Mesenchymal stem cell (in vitro differentiated cells and primary cell): ENCODE data around the gene GSTK1. TPM values are rescaled to one million over a fixed set of nuclear protein-coding genes. Genes with fewer than 3 reads are reported as not detected.

Source experiments
- DNase-seq: peaks from one replicate; pipeline ENCODE4 v3.0.0-alpha.2; 2013
- H2AFZ ChIP-seq: one replicate; pipeline ENCODE4 v1.6.1; 2013; ENCODE audit warnings: low read depth, mild to moderate bottlenecking, control low read depth, inconsistent platforms, low read length, moderate library complexity
- H2AK5ac ChIP-seq: 2 replicates; pipeline ENCODE4 v1.6.1; 2013; ENCODE audit warnings: low read length, moderate library complexity, mild to moderate bottlenecking, inconsistent platforms; ENCODE audit not compliant: severe bottlenecking
- H2BK120ac ChIP-seq: one replicate; pipeline ENCODE4 v1.6.1; 2013; ENCODE audit warnings: low read depth, mild to moderate bottlenecking, inconsistent platforms, low read length, moderate library complexity
- H2BK12ac ChIP-seq, 2 experiments: one replicate each; pipeline ENCODE4 v1.6.1; 2013; ENCODE audit warnings: inconsistent platforms in 2 of 2, low read length in 2 of 2, mild to moderate bottlenecking in 2 of 2, moderate library complexity in 2 of 2, control low read depth in 1 of 2
- H2BK15ac ChIP-seq: one replicate; pipeline ENCODE4 v1.6.1; 2013; ENCODE audit warnings: mild to moderate bottlenecking, low read depth, inconsistent platforms; ENCODE audit not compliant: poor library complexity, severe bottlenecking
- H2BK5ac ChIP-seq: 2 replicates; pipeline ENCODE4 v1.6.1; 2013; ENCODE audit warnings: low read depth, mild to moderate bottlenecking, low read length, control low read depth, inconsistent platforms; ENCODE audit not compliant: poor library complexity, severe bottlenecking
- H3K14ac ChIP-seq, 2 experiments: one replicate each; pipeline ENCODE4 v1.6.1; 2013; ENCODE audit warnings: inconsistent platforms in 2 of 2, low read length in 2 of 2, control low read depth in 1 of 2, mild to moderate bottlenecking in 1 of 2, moderate library complexity in 1 of 2
- H3K18ac ChIP-seq, 2 experiments: one replicate each; pipeline ENCODE4 v1.6.1; 2013; ENCODE audit warnings: inconsistent platforms in 2 of 2, low read length in 2 of 2, control low read depth in 1 of 2, low read depth in 1 of 2, mild to moderate bottlenecking in 1 of 2
- H3K23ac ChIP-seq, 2 experiments: one replicate each; pipeline ENCODE4 v1.6.1; 2013; ENCODE audit warnings: inconsistent platforms in 2 of 2, low read length in 2 of 2, mild to moderate bottlenecking in 2 of 2, moderate library complexity in 2 of 2, control low read depth in 1 of 2
- H3K27ac ChIP-seq: 2 replicates; pipeline ENCODE4 v1.5.1; 2013; ENCODE audit warnings: mild to moderate bottlenecking, moderate library complexity, low read length, control low read depth, inconsistent platforms; ENCODE audit not compliant: poor library complexity, severe bottlenecking
- H3K27me3 ChIP-seq, 2 experiments: 2 replicates each; pipeline versions ENCODE4 v1.6.1 to v1.7.0; 2013; ENCODE audit warnings: low read length in 2 of 2, mild to moderate bottlenecking in 2 of 2, moderate library complexity in 2 of 2, control low read depth in 1 of 2, inconsistent platforms in 1 of 2; ENCODE audit not compliant: control insufficient read depth in 1 of 2, insufficient read depth in 1 of 2
- H3K36me3 ChIP-seq, 2 experiments: 2 replicates each; pipeline versions ENCODE4 v1.6.1 to v1.7.0; 2013; ENCODE audit warnings: low read length in 2 of 2, control low read depth in 1 of 2, inconsistent platforms in 1 of 2, low read depth in 1 of 2, mild to moderate bottlenecking in 1 of 2; ENCODE audit not compliant: insufficient read depth in 2 of 2, control insufficient read depth in 1 of 2
- H3K4ac ChIP-seq, 2 experiments: one replicate each; pipeline ENCODE4 v1.6.1; 2013; ENCODE audit warnings: inconsistent platforms in 2 of 2, low read length in 2 of 2, mild to moderate bottlenecking in 2 of 2, moderate library complexity in 2 of 2, control low read depth in 1 of 2, low read depth in 1 of 2
- H3K4me1 ChIP-seq: 2 replicates; pipeline ENCODE4 v1.6.1; 2013; ENCODE audit warnings: low read depth, low read length, control low read depth; ENCODE audit not compliant: control insufficient read depth, insufficient read depth
- H3K4me2 ChIP-seq: 2 replicates; pipeline ENCODE4 v1.6.1; 2013; ENCODE audit warnings: low read length, mild to moderate bottlenecking, inconsistent platforms; ENCODE audit not compliant: poor library complexity, severe bottlenecking
- H3K4me3 ChIP-seq, 2 experiments: 2 replicates each; pipeline versions ENCODE4 v1.5.1 to v1.7.0; 2013; ENCODE audit warnings: low read length in 2 of 2, mild to moderate bottlenecking in 2 of 2, control low read depth in 1 of 2, low read depth in 1 of 2; ENCODE audit not compliant: insufficient read depth in 1 of 2
- H3K79me1 ChIP-seq: replicated peaks from 2 replicates; pipeline ENCODE4 v1.6.1; 2013; ENCODE audit warnings: mild to moderate bottlenecking, control low read depth, low read length, inconsistent platforms; ENCODE audit not compliant: poor library complexity, severe bottlenecking
- H3K9ac ChIP-seq: 2 replicates; pipeline ENCODE4 v1.7.0; 2013; ENCODE audit warnings: mild to moderate bottlenecking, low read length, moderate library complexity
- H3K9me3 ChIP-seq: 2 replicates; pipeline ENCODE4 v1.7.0; 2013; ENCODE audit warnings: mild to moderate bottlenecking, low read length; ENCODE audit not compliant: control insufficient read depth
- H4K8ac ChIP-seq: one replicate; pipeline ENCODE4 v1.6.1; 2013; ENCODE audit warnings: inconsistent platforms, mild to moderate bottlenecking, low read length, moderate library complexity
- H4K91ac ChIP-seq: one replicate; pipeline ENCODE4 v1.6.1; 2013; ENCODE audit warnings: mild to moderate bottlenecking, low read length, inconsistent platforms
- WGBS: methylation state at CpG from one replicate; pipeline ENCODE4 v1.1.7; 2013; ENCODE audit warnings: mixed read lengths; 5-methylcytosine and 5-hydroxymethylcytosine counted together
- small RNA-seq: library from polyadenylated mRNA; stranded (forward); fragments of <200 nt; extraction: miRNeasy Mini kit (QIAGEN cat#:217004); gene quantifications from one replicate; pipeline ENCODE3, GENCODE V24; 2013; ENCODE audit warnings: low read depth

GSTK1 gene

DNA sequence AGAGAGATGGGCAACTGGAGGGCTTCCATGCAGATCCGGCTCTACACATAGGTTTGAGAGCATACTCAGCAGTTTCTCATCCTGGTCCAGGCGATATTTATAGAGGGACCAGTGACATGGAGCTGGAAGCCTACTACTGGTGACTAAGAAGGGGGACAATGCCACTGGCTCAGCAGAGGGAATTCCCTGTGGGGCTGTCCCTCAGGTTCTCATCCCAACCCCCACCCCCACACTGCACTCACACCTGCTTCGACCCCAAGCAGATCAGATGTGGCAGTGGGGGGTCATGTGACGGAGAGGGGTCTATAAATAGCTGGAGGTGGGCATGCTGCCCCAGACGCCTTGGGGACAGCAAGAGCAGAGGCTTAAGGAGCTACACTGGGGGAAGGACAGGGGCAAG, 52.5 kb downstream of the GSTK1 start, which contains the start of gene CLCN1:
CLCN1 (plus strand) TSS at position 336 of the 400 bp plus-strand sequence. CDS start 102 bp downstream, outside the sequence.
- Histone ChIP-seq H2BK5ac (no peak within 1 kb of the TSS), H3K9ac (no peak within 1 kb of the TSS), H2BK15ac (no peak within 1 kb of the TSS), H4K8ac (no peak within 1 kb of the TSS), H3K23ac (no peak within 1 kb of the TSS), H2AK5ac (no peak within 1 kb of the TSS), H3K4me2 (no peak within 1 kb of the TSS), H2BK12ac (peak within 1 kb of the TSS in 1 of 2 experiments; percentile 12), H3K4me3 (no peak within 1 kb of the TSS), H3K4me1 (peaks cover 3% of the 10 kb centered on the region), H3K4ac (no peak within 1 kb of the TSS), H3K27me3 (no peaks in the 10 kb centered on the region), H3K79me1 (no peaks in the 10 kb centered on the region), H3K14ac (no peak within 1 kb of the TSS), H2BK120ac (no peak within 1 kb of the TSS), H3K9me3 (no peaks in the 10 kb centered on the region), H4K91ac (no peak within 1 kb of the TSS), H3K36me3 (no peaks in the 10 kb centered on the region), H3K27ac (no peak within 1 kb of the TSS), H3K18ac (peak within 1 kb of the TSS in 1 of 2 experiments; percentile 1), H2AFZ (no peak within 1 kb of the TSS)
- WGBS: 83% methylated on average over 3 of the region's 5 CpGs
- no peak for DNase-seq

DNA sequence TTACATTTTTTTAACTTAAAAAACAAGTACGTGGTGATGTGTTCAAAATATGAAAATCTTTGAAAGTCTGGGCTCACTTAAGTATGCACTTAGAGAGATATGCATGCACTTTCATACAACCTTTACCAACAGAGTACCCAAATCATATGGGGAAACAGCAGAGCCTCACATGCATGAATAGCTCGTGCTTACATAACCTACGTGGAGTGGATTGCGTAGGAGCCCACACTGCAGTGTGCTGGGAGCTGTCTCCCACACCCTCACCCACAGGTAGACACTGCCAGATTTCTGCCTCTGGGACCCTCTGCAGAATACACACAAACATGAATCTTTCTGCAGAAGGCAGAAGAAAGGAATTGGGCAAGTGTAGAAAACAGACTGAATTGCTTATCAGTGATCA, 53.3 kb downstream of the GSTK1 start:
- Histone ChIP-seq H3K23ac (no peak overlapping the region), H3K27ac (no peak overlapping the region), H2BK12ac (no peak overlapping the region), H3K9me3 (no peaks in the 10 kb centered on the region), H3K4me1 (peaks cover 3% of the 10 kb centered on the region), H2AFZ (no peak overlapping the region), H3K18ac (no peak overlapping the region), H2BK120ac (no peak overlapping the region), H3K14ac (no peak overlapping the region), H3K9ac (no peak overlapping the region), H2BK15ac (no peak overlapping the region), H4K8ac (no peak overlapping the region), H3K27me3 (no peaks in the 10 kb centered on the region), H3K79me1 (no peaks in the 10 kb centered on the region), H3K4me2 (no peak overlapping the region), H2BK5ac (no peak overlapping the region), H3K36me3 (no peaks in the 10 kb centered on the region), H4K91ac (no peak overlapping the region), H3K4me3 (no peak overlapping the region), H3K4ac (no peak overlapping the region), H2AK5ac (no peak overlapping the region)
- DNase-seq: no peak
- WGBS: 98% methylated on average over 3 of the region's 4 CpGs

DNA sequence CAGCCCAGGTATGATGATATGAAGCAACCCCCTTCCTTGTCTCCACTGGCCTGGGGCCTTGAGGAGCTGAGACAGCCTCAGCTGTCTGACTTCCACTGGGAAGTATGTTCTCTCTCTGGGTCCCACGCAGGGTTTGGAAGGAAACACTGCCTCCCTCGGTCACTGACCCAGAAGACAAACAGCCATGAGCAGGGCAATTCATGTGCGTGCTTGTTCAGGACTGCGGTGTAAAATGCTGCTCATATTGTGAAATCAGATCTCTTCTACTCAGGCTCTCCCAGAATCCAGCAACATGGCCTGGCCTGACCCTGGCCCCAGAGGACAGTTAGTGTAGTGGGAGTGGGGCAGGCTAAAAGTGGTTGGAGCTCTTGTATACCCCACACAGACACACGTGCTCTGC, 55.4 kb downstream of the GSTK1 start:
- Histone ChIP-seq H3K36me3 (no peaks in the 10 kb centered on the region), H2BK15ac (no peak overlapping the region), H3K27ac (no peak overlapping the region), H3K4me1 (peaks cover 3% of the 10 kb centered on the region), H3K4me2 (no peak overlapping the region), H2BK5ac (no peak overlapping the region), H3K23ac (no peak overlapping the region), H3K14ac (no peak overlapping the region), H3K4ac (no peak overlapping the region), H2BK120ac (no peak overlapping the region), H2AFZ (peak overlapping the region; percentile 29), H3K9me3 (no peaks in the 10 kb centered on the region), H4K91ac (no peak overlapping the region), H2AK5ac (no peak overlapping the region), H2BK12ac (peak overlapping the region in 1 of 2 experiments; percentile 55), H3K4me3 (peak overlapping the region in 1 of 2 experiments; percentile 41), H3K79me1 (no peaks in the 10 kb centered on the region), H3K9ac (peak overlapping the region; percentile 69), H3K18ac (peak overlapping the region in 1 of 2 experiments; percentile 35), H4K8ac (peak overlapping the region; percentile 3), H3K27me3 (no peaks in the 10 kb centered on the region)
- WGBS: 52% methylated on average over 5 of the region's 5 CpGs
- DNase-seq: peak; percentile 90

Small RNA genes lying within 50 kb of the gene (small RNA-seq; reads per million reads assigned to genes)
- gene AC073342.3 (not detected), gene RN7SL481P (not detected), gene RN7SL535P (not detected)
